HG02870 (cell line): Measurements from ENCODE around the gene MXRA7.

Experiments used
- ATAC-seq: cut with Tn5 transposase; IDR thresholded peaks from one replicate; pipeline ENCODE4 v1.9.1; 2021; ENCODE audit warnings: mild to moderate bottlenecking, moderate library complexity; ENCODE audit not compliant: unreplicated experiment

Gene MXRA7

GRCh38 chr17:76697702-76698465 is 12.9 kb downstream of the MXRA7 start:
- ATAC-seq = no peak

- ATAC-seq = no peak
These were observed 13.7 kb downstream of the MXRA7 start for GRCh38 chr17:76696763-76697701.

- no peak for ATAC-seq
These were observed 15.5 kb downstream of the MXRA7 start for GRCh38 chr17:76695059-76695831.

- ATAC-seq = no peak
These were observed 19.2 kb downstream of the MXRA7 start for GRCh38 chr17:76691379-76692191.

- no peak for ATAC-seq
These were observed 20.0 kb downstream of the MXRA7 start for GRCh38 chr17:76690596-76691280.

- ATAC-seq = no peak
These were observed 20.9 kb downstream of the MXRA7 start for GRCh38 chr17:76689859-76690258.

- ATAC-seq = no peak
These were observed 22.6 kb downstream of the MXRA7 start for GRCh38 chr17:76688165-76688622.

GRCh38 chr17:76687298-76688164 is 23.2 kb downstream of the MXRA7 start:
- ATAC-seq = no peak

GRCh38 chr17:76686538-76687297 is 24.0 kb downstream of the MXRA7 start:
- no peak for ATAC-seq

- ATAC-seq = no peak
These were observed 24.9 kb downstream of the MXRA7 start for GRCh38 chr17:76685846-76686245.

GRCh38 chr17:76685366-76685765 is 25.4 kb downstream of the MXRA7 start:
- ATAC-seq = no peak

- ATAC-seq = no peak
These were observed 26.0 kb downstream of the MXRA7 start for GRCh38 chr17:76684756-76685155.

- ATAC-seq = no peak
These were observed 26.6 kb downstream of the MXRA7 start for GRCh38 chr17:76683921-76684745.

GRCh38 chr17:76683011-76683755 is 27.6 kb downstream of the MXRA7 start:
- ATAC-seq = no peak

- ATAC-seq = no peak
These were observed 28.5 kb downstream of the MXRA7 start for GRCh38 chr17:76682296-76682695.
